Measurements from ENCODE around the gene PAX8.
A peak's percentile ranks its signal among the peaks of the same experiment; 100 is the strongest.

Gene PAX8

GRCh38 chr2:113211226-113212105 is 67.3 kb downstream of the PAX8 start:
- peaks cover 0 to 7% of the 10 kb centered on the region in 2 donors for H3K4me1 Mint-ChIP-seq
- H3K4me3 Mint-ChIP-seq, result no peak overlapping the region
- no peaks in the 10 kb centered on the region for H3K9me3 Mint-ChIP-seq
- DNase-seq, result no peak
- peaks cover 0 to 1% of the 10 kb centered on the region in 2 donors for H3K36me3 Mint-ChIP-seq
- no peak for ATAC-seq (replicated peaks)
- peaks cover 14 to 18% of the 10 kb centered on the region in 2 donors for H3K27me3 Mint-ChIP-seq
- peak overlapping the region; percentile 20 for H3K27ac Mint-ChIP-seq

- Mint-ChIP-seq H3K4me1 (peaks cover 7 to 14% of the 10 kb centered on the region in 2 donors), H3K27ac (peak overlapping the region; percentile 1), H3K36me3 (peaks cover 0 to 1% of the 10 kb centered on the region in 2 donors), H3K9me3 (no peaks in the 10 kb centered on the region), H3K27me3 (peaks cover 14 to 18% of the 10 kb centered on the region in 2 donors), H3K4me3 (no peak overlapping the region)
- ATAC-seq (replicated peaks) (no peak), DNase-seq (no peak)
Observed at GRCh38 chr2:113209646-113210171, 69.0 kb downstream of the PAX8 start.

- H3K27me3 Mint-ChIP-seq, result peaks cover 14 to 18% of the 10 kb centered on the region in 2 donors
- H3K4me3 Mint-ChIP-seq, result no peak overlapping the region
- DNase-seq, result no peak
- peaks cover 12 to 16% of the 10 kb centered on the region in 2 donors for H3K4me1 Mint-ChIP-seq
- peak overlapping the region; percentile 1 for H3K27ac Mint-ChIP-seq
- H3K9me3 Mint-ChIP-seq, result no peaks in the 10 kb centered on the region
- H3K36me3 Mint-ChIP-seq, result peaks cover 0 to 3% of the 10 kb centered on the region in 2 donors
- no peak for ATAC-seq (replicated peaks)
Observed at GRCh38 chr2:113209011-113209645, 69.6 kb downstream of the PAX8 start.

- Mint-ChIP-seq H3K9me3 (no peaks in the 10 kb centered on the region), H3K27me3 (peaks cover 12 to 15% of the 10 kb centered on the region in 2 donors), H3K36me3 (peaks cover 4 to 8% of the 10 kb centered on the region in 2 donors), H3K4me1 (peaks cover 18 to 20% of the 10 kb centered on the region in 2 donors), H3K4me3 (no peak overlapping the region), H3K27ac (no peak overlapping the region)
- ATAC-seq (replicated peaks) (no peak), DNase-seq (no peak)
Observed at GRCh38 chr2:113208396-113208795, 70.3 kb downstream of the PAX8 start.

GRCh38 chr2:113207021-113207420 is 71.7 kb downstream of the PAX8 start:
- Mint-ChIP-seq H3K4me1 (peaks cover 16 to 29% of the 10 kb centered on the region in 2 donors), H3K27me3 (peaks cover under 1 to 1% of the 10 kb centered on the region in 2 donors), H3K27ac (peak overlapping the region; percentile 31), H3K4me3 (no peak overlapping the region), H3K36me3 (peaks cover 13 to 15% of the 10 kb centered on the region in 2 donors), H3K9me3 (no peaks in the 10 kb centered on the region)
- no peak for DNase-seq
- ATAC-seq (replicated peaks), result no peak

GRCh38 chr2:113206251-113206650 is 72.5 kb downstream of the PAX8 start:
- H3K27me3 Mint-ChIP-seq, result no peaks in the 10 kb centered on the region
- peak overlapping the region in 1 of 2 donors; percentile 8 for H3K4me3 Mint-ChIP-seq
- no peaks in the 10 kb centered on the region for H3K9me3 Mint-ChIP-seq
- no peak for DNase-seq
- H3K36me3 Mint-ChIP-seq, result peaks cover 15 to 16% of the 10 kb centered on the region in 2 donors
- H3K27ac Mint-ChIP-seq, result peak overlapping the region; percentile 56
- no peak for ATAC-seq (replicated peaks)
- H3K4me1 Mint-ChIP-seq, result peaks cover 16 to 29% of the 10 kb centered on the region in 2 donors

GRCh38 chr2:113203901-113204519 is 74.7 kb downstream of the PAX8 start:
- H3K9me3 Mint-ChIP-seq, result no peaks in the 10 kb centered on the region

GRCh38 chr2:113203217-113203530 is 75.5 kb downstream of the PAX8 start:
- Mint-ChIP-seq H3K9me3 (no peaks in the 10 kb centered on the region), H3K27ac (peak overlapping the region; percentile 63), H3K4me1 (peaks cover 19 to 45% of the 10 kb centered on the region in 2 donors), H3K36me3 (peaks cover 25 to 34% of the 10 kb centered on the region in 2 donors), H3K4me3 (no peak overlapping the region), H3K27me3 (no peaks in the 10 kb centered on the region)
- DNase-seq, result no peak
- no peak for ATAC-seq (replicated peaks)

More at GRCh38 chr2:113203901-113204519, 74.7 kb downstream of the PAX8 start:
- DNase-seq (peak; percentile 71), ATAC-seq (replicated peaks) (peak; percentile 79)
- Mint-ChIP-seq H3K4me1 (peaks cover 18 to 37% of the 10 kb centered on the region in 2 donors), H3K36me3 (peaks cover 21 to 33% of the 10 kb centered on the region in 2 donors), H3K4me3 (no peak overlapping the region), H3K27me3 (no peaks in the 10 kb centered on the region), H3K27ac (peak overlapping the region; percentile 83)

GRCh38 chr2:113202305-113203216 is 76.2 kb downstream of the PAX8 start:
- Mint-ChIP-seq H3K9me3 (no peaks in the 10 kb centered on the region), H3K36me3 (peaks cover 26 to 40% of the 10 kb centered on the region in 2 donors), H3K4me3 (no peak overlapping the region), H3K27ac (peak overlapping the region; percentile 63), H3K27me3 (no peaks in the 10 kb centered on the region), H3K4me1 (peaks cover 19 to 47% of the 10 kb centered on the region in 2 donors)
- no peak for ATAC-seq (replicated peaks)
- no peak for DNase-seq

GRCh38 chr2:113201496-113202304 is 77.0 kb downstream of the PAX8 start:
- H3K4me3 Mint-ChIP-seq, result no peak overlapping the region
- no peaks in the 10 kb centered on the region for H3K27me3 Mint-ChIP-seq
- H3K4me1 Mint-ChIP-seq, result peaks cover 19 to 55% of the 10 kb centered on the region in 2 donors
- H3K9me3 Mint-ChIP-seq, result no peaks in the 10 kb centered on the region
- peak overlapping the region; percentile 75 for H3K27ac Mint-ChIP-seq
- DNase-seq, result no peak
- ATAC-seq (replicated peaks), result no peak
- peaks cover 31 to 48% of the 10 kb centered on the region in 2 donors for H3K36me3 Mint-ChIP-seq

GRCh38 chr2:113200736-113201490 is 77.8 kb downstream of the PAX8 start:
- Mint-ChIP-seq H3K4me1 (peaks cover 15 to 51% of the 10 kb centered on the region in 2 donors), H3K27ac (peak overlapping the region; percentile 80), H3K27me3 (no peaks in the 10 kb centered on the region), H3K36me3 (peaks cover 38 to 56% of the 10 kb centered on the region in 2 donors), H3K4me3 (no peak overlapping the region), H3K9me3 (no peaks in the 10 kb centered on the region)
- ATAC-seq (replicated peaks) (no peak), DNase-seq (no peak)

- peak overlapping the region in 1 of 2 donors; percentile 32 for H3K4me3 Mint-ChIP-seq
- H3K4me1 Mint-ChIP-seq, result peaks cover 12 to 48% of the 10 kb centered on the region in 2 donors
- no peaks in the 10 kb centered on the region for H3K9me3 Mint-ChIP-seq
- DNase-seq (no peak), ATAC-seq (replicated peaks) (no peak)
- no peaks in the 10 kb centered on the region for H3K27me3 Mint-ChIP-seq
- peaks cover 44 to 63% of the 10 kb centered on the region in 2 donors for H3K36me3 Mint-ChIP-seq
- peak overlapping the region; percentile 67 for H3K27ac Mint-ChIP-seq
Observed at GRCh38 chr2:113200236-113200635, 78.5 kb downstream of the PAX8 start.

Data from stimulated activated naive B cell treated with anti-CD40 and anti-IgM and Interleukin-4, amounts not matched to agents 10 μg/mL and 1 μg/mL and 100 μg/mL, for 72 hours (primary cell).